Measurements from ENCODE around the gene CPSF4L.

CPSF4L gene

DNA sequence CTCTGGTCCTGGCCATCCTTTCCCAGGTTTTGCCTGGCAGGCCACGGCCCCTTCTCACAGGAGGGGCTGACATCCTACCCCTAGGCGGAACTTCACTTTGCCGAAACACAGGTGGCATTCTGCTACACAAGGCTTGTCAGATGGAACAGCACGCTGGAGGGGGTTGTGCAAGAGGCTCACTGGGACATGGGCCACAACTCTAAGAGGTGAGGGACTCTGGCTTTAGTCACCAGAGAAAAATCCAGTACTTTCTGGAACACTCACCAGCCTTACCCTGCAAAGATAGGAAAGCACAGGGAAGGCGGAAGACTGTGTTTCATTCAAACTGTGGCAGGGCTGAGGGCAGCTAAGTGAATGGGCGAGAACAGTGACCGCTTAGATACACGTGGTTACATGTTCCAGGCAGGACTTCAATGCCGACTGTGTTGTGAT, 31.8 kb upstream of the CPSF4L start:
- TF ChIP-seq, protein P1, sequence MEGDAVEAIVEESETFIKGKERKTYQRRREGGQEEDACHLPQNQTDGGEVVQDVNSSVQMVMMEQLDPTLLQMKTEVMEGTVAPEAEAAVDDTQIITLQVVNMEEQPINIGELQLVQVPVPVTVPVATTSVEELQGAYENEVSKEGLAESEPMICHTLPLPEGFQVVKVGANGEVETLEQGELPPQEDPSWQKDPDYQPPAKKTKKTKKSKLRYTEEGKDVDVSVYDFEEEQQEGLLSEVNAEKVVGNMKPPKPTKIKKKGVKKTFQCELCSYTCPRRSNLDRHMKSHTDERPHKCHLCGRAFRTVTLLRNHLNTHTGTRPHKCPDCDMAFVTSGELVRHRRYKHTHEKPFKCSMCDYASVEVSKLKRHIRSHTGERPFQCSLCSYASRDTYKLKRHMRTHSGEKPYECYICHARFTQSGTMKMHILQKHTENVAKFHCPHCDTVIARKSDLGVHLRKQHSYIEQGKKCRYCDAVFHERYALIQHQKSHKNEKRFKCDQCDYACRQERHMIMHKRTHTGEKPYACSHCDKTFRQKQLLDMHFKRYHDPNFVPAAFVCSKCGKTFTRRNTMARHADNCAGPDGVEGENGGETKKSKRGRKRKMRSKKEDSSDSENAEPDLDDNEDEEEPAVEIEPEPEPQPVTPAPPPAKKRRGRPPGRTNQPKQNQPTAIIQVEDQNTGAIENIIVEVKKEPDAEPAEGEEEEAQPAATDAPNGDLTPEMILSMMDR (IDR thresholded peaks at IDR 0.05; ENCODE audit: low read depth, low read length) = no peak
- H3K4me3 ChIP-seq (ENCODE audit: low read depth, low read length) = no peak overlapping the region

DNA sequence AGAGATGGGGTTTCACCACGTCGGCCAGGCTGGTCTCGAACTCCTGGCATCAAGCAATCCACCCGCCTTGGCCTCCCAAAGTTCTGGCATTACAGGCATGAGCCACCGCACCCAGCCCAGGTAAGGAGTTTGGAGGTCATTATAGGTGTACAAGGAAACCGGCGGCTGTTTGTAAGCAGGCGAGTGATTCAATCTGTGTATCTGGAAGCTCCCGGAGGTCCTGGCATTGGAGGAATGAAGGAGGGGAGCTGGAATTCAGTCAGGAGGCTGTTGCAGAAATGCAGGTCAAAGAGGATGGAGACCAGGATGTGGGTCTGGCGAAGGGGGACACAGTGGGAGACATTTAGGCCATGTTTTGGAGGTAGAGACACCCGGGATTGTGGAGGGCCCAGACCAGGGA, 31.4 kb upstream of the CPSF4L start:
- TF ChIP-seq, protein P1 (IDR thresholded peaks at IDR 0.05; ENCODE audit: low read depth, low read length) = no peak
- H3K4me3 ChIP-seq (ENCODE audit: low read depth, low read length) = no peak overlapping the region

DNA sequence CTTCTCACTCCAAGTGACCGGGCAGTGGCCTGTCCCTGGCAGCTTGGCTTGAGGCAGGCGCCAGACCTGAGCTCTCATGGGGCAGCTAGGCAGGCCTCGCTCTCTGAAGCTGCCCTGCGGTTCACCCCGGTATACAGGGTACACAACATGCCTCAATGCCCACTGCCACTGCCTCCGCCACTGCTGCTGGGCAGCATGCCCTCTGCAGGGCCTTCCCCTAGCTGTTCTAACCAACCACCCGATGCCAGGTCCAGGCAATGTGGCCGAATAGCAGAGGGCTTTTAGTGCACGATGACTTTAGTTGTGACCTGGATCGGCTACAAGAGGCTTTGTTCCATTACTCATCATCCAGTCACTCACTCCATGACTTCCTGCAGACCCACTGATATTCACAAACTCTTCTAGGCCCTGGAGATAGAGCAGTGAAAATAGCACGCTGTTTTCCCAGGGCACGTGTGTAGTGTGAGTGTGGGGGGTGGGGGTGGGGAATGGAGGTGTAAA, 30.4 kb upstream of the CPSF4L start:
- TF ChIP-seq, protein P1 (IDR thresholded peaks at IDR 0.05; ENCODE audit: low read depth, low read length) = no peak
- H3K4me3 ChIP-seq (ENCODE audit: low read depth, low read length) = peak overlapping the region; percentile 37

DNA sequence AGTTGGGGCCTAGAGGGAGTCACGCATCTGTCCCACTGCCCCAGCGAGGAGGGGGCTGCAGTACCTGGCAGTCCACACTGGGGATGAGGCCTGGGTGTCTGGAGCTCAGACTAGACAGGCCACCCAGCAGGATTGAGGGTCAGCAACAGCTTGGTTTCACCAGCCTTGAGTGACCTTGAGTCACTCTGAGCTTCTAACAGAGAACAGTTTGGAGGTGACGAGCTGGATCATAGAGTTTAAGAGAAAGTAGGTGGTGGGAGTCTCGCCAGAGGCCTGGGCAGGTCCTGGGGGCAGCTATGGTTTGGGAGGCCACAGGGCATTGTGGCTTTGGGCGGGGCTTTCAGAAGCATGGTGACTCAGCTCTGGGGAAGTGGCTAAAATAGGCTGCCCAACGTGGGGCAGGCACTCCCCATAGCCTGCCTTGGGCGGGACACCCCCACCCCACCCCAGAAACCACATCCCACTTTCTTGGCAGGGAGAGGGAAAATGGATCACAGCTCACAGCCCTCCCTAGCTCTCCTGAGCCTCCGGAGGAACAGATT, 29.7 kb upstream of the CPSF4L start:
- TF ChIP-seq, protein P1 (IDR thresholded peaks at IDR 0.05; ENCODE audit: low read depth, low read length) = no peak
- peak overlapping the region; percentile 37 for H3K4me3 ChIP-seq (ENCODE audit: low read depth, low read length)

DNA sequence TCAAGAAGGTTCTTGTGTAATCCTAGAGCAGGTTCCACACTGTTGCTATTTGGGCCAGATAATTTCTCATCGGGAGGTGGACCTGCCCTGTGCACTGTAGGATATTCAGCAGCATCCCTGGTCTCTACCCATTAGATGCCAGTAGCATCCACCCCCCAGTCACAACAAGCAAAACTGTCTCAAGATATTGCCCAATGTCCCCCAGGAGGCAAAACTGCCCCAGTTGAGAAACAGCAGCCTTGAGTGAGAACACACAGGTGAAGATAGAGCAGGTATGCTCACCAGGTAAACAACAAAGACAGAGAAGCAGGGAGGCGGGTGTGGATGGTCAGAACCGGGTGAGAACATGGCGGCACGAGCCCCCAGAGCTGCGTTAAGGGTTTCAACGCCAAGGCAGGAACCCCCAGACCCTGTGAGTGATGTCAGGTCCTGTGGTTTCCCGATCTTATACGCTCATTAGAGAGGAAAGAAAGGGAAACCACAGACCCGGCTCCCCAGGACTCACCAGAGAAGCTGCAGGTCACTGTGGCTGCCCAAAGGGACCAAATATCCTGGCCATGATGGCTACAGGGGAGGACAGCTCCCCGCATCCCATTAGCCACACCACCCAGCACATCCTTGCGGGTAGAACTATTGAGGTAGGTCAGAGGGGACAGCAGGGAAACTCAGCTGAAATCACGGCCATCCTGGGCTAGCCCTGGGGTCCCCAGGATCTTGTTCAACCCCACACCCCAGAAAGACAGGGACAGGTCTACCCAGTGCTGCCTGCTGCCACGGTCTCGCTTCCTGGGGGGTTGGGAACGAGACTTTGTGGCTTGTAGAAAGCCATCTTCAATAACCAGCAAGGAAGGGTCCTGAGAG, 28.9 kb upstream of the CPSF4L start:
- TF ChIP-seq, protein P1 (IDR thresholded peaks at IDR 0.05; ENCODE audit: low read depth, low read length) = no peak
- H3K4me3 ChIP-seq (ENCODE audit: low read depth, low read length) = no peak overlapping the region

DNA sequence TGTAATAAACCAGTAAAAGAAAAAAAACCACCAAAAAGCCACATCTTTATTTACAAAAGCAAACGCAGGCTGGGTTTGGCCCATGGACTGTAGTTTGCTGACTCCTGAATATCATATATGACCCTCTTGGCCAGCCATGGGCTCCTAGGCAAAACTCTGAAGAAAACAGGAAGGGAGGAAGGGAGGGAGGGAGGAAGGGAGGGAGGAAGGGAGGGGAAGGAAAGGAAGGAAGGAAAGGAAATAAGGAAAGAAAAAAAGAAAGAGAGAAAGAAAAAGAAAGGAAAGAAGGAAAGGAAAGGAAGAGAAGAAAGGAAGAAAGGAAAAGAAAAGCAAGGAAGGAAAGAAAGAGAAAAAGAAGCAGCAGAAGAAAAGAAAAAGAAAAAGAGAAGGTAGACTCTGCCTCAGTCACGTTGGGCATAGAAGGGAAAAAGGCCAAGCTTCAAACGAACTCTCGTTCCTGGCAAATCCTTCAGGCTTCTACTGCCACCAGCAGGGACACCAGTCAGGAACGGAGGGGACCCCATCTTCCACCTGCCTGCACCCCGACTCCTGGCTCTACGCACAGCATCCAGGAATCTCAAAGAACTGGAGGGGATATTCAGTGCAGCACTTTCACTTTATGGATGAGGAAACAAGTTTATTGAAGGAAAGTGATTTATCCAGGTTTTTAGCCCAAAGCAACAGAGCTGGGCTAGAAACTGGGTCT, 28.0 kb upstream of the CPSF4L start:
- TF ChIP-seq, protein P1 (IDR thresholded peaks at IDR 0.05; ENCODE audit: low read depth, low read length) = no peak
- no peak overlapping the region for H3K4me3 ChIP-seq (ENCODE audit: low read depth, low read length)

Measured in WI38 (cell line).